HS-5 (cell line): ENCODE data around the gene FMNL1.

Experiments
- DNase-seq: peaks from one replicate; pipeline ENCODE4 v3.0.0-alpha.2; 2012; ENCODE audit warnings: low read depth

Gene FMNL1

DNA sequence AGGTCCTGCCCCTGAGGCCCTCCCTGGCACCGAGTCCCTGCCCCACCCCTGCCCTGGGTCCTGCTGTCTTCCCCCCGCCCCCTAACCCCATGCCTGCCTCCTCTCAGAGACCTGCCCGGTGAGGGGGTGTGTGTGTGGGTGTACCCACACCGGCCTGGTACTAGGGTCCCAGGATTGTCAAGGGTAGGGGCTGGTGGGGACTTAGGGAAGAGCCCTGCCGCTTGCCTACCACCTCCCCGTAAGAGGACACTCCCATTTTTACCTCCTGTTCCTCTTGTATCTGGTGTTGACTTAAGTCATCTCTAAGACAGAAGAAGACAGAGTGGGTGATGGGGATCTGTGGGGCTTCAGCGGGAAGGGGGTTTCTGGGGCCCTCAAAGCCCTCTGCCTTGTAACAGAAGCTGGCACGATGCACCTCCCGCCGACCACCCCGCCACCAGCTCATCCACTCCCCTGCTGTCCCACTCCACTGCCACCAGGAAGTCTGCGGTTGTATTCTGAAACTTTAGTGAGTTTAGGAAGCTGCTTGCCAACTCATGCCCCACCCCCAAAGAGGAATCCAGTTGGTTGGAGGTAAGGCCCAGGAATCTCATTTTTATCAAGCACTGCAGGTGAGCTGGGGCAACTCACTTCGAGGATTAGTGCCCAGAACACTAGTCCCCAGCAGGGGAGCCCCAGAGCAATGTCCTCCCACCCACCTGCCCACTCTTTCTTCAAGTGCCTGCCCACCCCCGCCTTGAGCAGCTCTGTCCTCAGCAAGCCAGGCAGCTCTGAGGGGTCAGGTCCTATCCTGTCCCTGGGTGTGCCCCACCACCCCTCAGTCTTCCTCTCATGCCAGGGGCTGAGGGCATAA lies 34.7 kb downstream of the FMNL1 start:
- DNase-seq = no peak

GRCh38 chr17:45257115-45257514 lies 35.4 kb downstream of the FMNL1 start:
- no peak for DNase-seq

GRCh38 chr17:45258981-45259380 lies 37.3 kb downstream of the FMNL1 start:
- DNase-seq = no peak

DNA sequence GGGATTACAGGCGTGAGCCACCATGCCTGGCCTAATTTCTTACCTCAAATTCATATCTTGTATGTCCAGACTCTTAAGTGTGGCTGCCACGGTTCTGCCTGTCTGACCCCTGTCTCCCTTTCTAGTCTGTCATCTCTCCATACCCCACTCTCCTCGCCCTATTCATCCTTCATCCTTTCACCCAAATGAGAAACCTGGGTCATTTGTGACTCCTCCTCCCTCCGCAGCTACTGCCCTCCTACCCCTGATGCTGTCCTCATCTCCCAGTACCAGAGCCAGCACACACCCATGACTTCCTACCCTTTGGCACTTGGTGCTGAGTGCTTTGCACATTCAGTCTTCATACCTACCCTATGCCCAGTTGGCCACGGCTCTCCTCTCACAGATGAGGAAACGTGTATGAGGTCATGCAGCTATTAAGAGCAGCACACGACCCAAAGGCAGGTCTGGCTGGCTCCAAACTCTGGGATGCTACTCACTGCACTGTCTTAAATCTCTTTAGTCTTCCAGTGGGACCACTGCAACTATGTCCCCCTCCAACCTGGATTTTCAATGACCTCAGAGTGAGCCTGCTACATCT lies 38.6 kb downstream of the FMNL1 start:
- DNase-seq = no peak

- no peak for DNase-seq
These were observed 40.2 kb downstream of the FMNL1 start, which contains the start of gene SPATA32 for GRCh38 chr17:45261577-45262515. Gene SPATA32, minus strand, starts transcription at chr17:45262094. Its CDS starts 78 bp downstream, at chr17:45262016.

GRCh38 chr17:45262516-45263476 lies 41.1 kb downstream of the FMNL1 start:
- no peak for DNase-seq

DNA sequence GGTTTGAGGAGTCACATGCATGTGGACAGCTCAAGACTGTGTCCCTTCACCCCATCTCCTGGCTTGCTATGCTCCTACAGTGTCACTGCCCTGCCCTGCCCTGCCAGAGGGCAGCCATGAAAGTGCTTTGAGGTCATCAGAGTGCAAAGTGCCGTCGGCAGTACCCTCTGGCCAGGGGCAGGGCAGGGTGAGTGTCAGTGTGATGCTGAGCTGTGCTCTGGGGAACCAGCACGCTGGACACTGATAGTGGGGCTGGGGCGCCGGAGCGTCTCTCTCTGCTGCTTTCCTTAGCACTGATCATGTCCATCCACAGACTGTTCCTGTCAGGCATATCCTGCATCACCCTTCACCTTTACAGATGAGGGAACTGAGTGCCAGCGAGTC lies 41.8 kb downstream of the FMNL1 start:
- DNase-seq = no peak

DNA sequence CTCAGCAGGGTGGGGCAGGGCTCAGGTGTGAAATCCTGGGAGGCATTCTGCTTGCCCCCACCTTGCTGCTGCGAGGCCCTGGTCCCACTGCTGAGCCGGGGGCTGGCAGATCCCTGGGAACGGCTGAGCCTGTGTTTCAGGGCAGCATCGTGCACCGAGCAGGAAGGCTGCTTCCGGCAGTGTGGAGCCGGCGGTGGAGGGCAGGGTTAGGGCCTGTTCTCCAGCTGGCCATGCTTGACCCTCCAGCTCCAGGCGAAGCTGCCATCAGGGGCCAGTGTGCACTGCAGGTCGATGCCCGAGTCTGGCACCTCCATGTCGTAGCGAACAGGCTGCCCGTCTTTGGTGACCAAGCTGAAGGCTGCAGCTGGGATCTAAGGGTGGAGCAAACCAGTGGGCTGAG lies 42.7 kb downstream of the FMNL1 start:
- no peak for DNase-seq

DNA sequence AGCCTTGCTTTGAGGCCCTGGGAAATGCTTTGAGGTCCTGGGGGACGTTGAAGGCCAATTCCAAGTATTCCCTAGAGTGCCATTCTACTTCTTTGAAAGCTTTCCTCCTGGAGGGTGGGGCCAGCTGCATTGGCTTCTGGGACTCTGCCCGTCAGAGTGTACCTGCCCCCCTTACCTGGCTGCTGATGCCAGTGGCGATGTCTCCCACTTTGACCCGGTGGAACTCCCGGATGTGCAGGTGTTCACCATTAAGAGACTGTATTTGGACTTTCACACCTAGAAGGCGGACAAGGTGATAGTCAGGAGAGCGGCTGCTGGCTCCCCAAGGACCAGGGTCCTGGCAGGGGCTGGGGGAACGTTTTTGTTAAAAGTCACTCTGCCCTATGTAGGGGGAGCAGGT lies 43.3 kb downstream of the FMNL1 start:
- no peak for DNase-seq

DNA sequence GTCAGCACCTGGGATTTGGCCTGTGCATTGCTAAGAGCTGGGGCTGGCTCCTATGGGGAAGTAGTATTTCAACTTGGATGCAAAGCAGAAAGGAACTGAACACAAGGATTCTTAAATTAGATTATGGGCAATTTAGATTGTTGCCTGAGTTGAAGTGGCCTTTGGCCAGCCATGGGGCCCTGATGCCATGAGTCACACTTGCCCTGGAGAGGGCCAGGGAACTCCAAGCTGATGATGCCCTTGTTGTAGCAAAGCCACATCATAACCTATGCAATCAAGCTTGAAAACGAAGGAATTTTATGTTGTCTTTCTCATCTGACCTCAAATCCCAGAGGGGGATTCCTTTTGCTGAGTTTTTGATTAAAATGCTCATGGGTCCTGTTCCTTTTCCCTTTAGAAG lies 44.1 kb downstream of the FMNL1 start:
- DNase-seq = peak; percentile 74

DNA sequence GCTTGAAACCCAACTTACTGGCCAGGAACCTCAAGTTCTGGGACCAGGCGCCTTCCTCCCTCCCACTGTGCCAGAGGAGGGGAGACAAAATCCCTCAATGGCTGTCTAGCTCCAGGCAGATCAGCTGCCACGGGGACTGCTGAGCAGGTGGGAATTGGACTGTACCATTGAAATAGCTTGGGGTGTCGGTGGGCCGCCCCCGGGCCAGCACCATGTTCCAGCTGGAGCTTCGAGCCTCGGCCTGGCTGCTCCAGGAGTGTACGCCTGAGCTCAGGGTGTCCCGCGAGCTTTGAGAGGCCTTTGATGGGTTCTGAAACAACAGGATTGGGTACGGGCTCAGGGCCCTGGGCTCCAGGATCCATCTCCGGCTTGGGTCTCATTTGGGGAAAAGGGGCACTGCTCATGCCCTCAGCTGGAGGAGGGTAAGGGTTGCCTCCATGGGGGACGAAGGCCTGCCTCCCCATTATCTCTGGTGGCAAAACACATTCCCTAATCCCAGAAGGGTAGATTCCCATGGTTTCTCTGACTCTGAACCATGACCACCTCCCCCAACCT lies 44.8 kb downstream of the FMNL1 start:
- no peak for DNase-seq

DNA sequence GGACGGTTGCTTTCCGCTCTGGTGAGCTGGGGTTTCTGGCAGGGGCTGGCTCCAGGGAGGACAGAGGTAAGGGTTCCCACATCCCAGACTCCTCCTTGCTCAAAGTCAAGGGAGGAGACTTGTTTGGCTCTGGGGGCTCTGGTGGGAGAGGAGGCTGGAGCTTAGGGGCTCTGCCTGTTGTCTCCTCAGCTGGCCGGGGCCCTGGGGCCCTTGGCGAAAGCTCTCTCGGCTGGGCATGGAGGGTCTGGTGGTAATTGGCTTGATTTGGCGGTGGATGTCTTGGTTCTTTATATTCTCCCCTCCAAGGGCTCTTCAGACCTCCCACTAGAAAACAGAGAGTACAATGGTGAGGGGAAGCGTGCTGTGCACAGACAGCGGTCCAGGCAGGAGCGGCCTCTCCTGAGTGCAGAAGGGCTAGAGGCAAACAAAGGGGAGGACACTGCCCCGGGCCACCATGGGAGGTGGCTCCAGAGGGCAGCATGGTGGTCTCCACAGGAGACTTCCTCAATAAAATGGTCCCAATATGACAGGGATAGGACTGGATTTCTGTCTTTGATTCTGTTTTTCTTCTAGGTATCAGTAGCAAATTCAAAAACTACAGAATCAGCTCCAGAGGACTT lies 45.9 kb downstream of the FMNL1 start:
- no peak for DNase-seq

GRCh38 chr17:45269912-45270311 lies 48.2 kb downstream of the FMNL1 start:
- no peak for DNase-seq

GRCh38 chr17:45270828-45271418 lies 49.2 kb downstream of the FMNL1 start:
- DNase-seq = no peak

- no peak for DNase-seq
These were observed 49.9 kb downstream of the FMNL1 start for GRCh38 chr17:45271603-45272002.

DNA sequence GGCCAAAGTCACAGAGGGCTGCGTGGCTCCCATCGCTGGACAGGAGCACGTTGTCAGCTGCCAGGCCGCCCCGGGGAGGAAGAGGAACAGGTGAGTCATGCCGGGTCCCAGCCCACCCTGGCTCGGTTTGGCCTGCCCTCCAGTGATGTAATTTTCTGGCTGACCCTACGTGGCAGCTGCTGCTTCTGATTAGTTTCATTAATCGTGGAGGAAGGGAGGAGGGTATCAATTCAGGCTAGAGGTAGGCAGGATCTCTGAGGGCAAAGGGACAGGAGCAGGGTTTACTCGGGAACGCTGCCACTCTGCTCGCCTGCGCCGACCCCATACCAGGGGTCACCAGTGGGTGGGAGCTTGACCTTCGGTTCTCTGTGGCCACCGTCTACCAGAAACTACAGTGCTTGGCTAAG lies 51.9 kb downstream of the FMNL1 start:
- no peak for DNase-seq

DNA sequence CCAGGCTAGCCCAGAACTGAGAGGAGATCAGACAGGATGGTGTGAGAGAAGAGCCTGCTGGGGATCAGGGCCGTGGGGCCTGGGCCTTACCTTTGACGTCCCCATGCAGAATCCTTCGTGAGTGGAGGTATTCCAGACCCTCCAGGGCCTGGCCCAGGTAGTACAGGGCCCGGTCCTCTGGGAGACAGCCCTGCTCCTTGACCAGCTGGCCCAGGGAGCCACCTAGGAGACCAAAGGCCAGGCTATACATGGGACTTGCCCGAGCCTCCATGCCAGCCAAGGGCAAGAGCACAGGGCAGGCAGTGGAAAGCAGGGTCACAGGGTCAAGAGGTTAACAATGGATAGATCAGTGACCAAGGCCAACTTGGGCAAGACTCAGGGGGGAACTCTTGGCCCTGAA lies 52.3 kb downstream of the FMNL1 start:
- no peak for DNase-seq

DNA sequence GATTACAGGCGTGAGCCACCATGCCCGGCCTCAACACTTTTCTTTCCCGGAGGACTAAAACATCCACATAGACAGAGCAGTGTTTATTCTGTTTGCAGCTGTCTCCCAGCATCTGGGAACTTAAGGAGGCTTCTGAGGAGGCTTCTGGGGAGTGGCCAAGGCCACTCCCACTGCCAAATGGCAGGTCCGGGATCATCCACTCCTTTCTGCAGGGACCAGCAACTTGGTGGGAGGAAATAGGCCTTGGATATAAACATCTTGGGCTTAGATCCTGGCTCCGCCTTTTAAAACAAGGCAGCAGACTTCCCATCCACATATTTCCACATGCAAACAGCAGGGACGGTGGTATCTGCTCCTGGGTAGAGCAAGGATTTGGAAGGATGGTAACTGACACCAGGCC lies 54.3 kb downstream of the FMNL1 start:
- no peak for DNase-seq

DNA sequence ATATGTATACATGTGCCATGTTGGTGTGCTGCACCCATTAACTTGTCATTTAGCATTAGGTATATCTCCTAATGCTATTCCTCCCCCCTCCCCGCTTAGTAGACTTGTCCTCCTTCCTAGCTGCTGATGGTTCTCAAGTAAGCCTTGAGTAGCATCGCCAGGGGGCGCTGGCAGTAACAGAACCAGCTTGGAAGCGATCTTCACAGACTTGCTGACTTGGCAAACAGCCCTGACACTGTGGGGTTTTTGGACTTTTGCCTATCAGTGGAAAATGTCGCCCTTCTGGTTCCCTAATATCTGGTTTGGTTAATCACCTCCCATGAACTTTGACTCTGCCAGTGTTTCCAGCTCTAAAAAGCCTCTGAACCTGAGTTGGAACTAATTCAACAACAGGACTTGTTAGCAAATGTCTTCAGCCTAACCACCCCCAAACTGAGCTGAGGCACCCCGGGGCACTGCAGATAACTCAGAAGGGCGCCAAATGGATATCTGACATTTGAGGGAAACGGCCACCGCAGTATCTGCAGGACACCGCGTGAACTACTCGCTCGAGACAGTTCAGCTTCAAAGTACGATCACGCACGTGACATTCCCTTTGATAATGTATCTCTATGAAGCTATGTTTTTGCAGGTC lies 55.6 kb downstream of the FMNL1 start:
- no peak for DNase-seq

DNA sequence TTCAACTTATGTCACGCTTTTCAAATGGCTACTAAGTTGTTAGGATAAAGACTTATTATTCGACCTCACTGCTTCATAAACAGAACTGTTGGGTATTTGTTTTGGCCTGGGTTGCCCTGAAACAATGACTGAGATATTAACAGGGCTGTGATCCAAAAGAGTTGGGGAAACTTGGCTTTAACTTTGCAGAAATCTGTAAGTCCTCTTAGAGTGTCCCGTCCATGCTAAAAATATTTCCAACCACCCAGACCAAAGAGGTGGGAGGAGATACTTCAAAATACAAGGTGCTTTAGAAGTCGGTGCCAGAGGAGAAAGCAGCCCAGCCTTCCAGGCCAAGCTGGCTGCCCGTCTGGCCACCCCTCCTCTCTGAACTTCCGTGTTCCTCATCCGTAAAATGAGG lies 56.3 kb downstream of the FMNL1 start:
- DNase-seq = no peak
